Stimulated activated CD8-positive, alpha-beta memory T cell treated with anti-CD3 and anti-CD28 coated beads, Interleukin-4, amount 100 ng/mL, for 48 hours (primary cell): Measurements from ENCODE around the gene KCNN3.
A peak's percentile ranks its signal among the peaks of the same experiment; 100 is the strongest.
"Not testable (repeated sequence)": the region's sequence is repeated elsewhere in the genome, so short reads cannot be mapped to it uniquely, and the experiment has no call there.

Experiments
- DNase-seq: peaks from one replicate; pipeline ENCODE4 v3.0.0-alpha.2; 2020

The KCNN3 gene

GRCh38 chr1:154686507-154686906, 183.6 kb downstream of the KCNN3 start:
- no peak for DNase-seq

GRCh38 chr1:154683820-154684219, 186.3 kb downstream of the KCNN3 start:
- DNase-seq, result no peak

DNA sequence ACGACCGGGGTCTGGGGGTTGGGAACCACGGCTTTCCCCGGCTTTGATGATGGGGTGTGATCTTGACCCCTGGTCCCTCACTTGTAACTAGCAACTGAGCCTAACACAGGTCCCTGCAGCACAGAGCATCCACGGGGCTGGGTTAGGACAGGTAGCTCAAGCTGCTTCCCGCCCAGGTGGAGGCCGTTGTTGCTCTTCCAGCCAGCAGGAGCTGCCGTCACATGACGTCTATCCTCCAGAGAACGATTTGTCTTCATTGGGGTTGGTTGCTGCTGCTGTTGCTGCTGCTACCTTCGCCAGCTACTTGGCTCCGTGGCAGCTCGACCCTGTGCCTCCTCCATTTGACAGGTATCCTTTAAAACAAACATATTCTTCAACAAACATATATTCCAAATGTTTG, 187.8 kb downstream of the KCNN3 start:
- DNase-seq, result no peak

DNA sequence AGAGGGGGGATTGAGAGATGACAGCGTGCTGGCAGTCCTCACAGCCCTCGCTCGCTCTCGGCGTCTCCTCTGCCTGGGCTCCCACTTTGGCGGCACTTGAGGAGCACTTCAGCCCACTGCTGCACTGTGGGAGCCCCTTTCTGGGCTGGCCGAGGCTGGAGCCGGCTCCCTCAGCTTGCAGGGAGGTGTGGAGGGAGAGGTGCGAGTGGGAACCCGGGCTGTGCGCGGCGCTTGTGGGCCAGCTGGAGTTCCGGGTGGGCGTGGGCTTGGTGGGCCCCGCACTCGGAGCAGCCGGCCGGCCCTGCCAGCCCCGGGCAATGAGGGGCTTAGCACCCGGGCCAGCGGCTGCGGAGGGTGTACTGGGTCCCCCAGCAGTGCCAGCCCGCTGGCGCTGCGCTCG, 192.2 kb downstream of the KCNN3 start:
- DNase-seq, result not testable (repeated sequence)

- not testable (repeated sequence) for DNase-seq
These were observed 193.2 kb downstream of the KCNN3 start for GRCh38 chr1:154676847-154677246.

- not testable (repeated sequence) for DNase-seq
These were observed 195.6 kb downstream of the KCNN3 start for GRCh38 chr1:154674456-154674855.

DNA sequence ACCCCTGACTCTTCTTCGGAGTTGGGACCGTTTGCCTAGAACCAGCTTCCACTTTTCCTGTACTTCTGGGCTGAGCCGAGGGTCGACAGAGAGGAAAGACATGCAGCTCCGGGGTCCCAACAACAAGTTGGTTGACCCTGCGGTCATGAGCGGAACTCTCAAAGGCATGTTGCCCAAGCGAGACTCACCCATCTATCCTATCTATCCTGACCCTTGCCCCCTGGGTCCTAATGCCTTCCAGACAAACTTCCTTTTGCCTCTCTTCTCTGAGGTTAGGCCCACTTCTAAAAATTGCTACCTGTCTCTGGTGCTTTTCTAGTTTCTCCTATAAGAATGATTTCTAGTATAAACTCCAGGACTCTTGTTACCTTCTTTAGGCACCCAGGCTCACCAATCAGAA, 197.8 kb downstream of the KCNN3 start:
- not testable (repeated sequence) for DNase-seq

GRCh38 chr1:154671412-154671811, 198.7 kb downstream of the KCNN3 start:
- not testable (repeated sequence) for DNase-seq

DNA sequence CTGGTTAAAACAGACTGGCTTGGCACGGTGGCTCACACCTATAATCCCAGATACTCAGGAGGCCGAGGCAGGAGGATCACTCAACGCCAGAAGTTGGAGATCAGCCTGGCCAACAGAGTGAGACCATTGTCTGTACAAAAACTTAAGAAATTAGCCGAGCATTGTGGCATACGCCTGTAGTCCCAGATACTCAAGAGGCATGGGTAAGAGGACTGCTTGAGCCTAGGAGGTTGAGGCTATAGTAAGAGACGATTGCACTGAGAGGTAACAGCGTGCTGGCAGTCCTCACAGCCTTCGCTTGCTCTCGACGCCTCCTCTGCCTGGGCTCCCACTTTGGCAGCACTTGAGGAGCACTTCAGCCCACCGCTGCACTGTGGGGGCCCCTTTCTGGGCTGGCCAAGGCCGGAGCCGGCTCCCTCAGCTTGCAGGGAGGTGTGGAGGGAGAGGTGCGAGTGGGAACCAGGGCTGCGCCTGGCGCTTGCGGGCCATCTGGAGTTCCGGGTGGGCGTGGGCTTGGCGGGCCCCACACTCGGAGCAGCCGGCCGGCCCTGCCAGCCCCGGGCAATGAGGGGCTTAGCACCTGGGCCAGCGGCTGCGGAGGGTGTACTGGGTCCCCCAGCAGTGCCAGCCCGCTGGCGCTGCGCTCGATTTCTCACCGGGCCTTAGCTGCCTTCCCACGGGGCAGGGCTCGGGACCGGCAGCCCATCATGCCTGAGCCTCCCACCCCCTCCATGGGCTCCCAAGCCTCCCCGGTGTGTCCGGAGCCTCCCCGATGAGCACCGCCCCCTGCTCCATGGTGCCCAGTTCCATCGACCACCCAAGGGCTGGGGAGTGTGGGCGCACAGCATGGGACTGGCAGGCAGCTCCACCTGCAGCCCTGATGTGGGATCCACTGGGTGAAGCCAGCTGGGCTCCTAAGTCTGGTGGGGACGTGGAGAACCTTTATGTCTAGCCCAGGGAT, 199.5 kb downstream of the KCNN3 start:
- DNase-seq, result not testable (repeated sequence)

- peak; percentile 80 for DNase-seq
These were observed 200.4 kb downstream of the KCNN3 start for GRCh38 chr1:154669464-154670282.

DNA sequence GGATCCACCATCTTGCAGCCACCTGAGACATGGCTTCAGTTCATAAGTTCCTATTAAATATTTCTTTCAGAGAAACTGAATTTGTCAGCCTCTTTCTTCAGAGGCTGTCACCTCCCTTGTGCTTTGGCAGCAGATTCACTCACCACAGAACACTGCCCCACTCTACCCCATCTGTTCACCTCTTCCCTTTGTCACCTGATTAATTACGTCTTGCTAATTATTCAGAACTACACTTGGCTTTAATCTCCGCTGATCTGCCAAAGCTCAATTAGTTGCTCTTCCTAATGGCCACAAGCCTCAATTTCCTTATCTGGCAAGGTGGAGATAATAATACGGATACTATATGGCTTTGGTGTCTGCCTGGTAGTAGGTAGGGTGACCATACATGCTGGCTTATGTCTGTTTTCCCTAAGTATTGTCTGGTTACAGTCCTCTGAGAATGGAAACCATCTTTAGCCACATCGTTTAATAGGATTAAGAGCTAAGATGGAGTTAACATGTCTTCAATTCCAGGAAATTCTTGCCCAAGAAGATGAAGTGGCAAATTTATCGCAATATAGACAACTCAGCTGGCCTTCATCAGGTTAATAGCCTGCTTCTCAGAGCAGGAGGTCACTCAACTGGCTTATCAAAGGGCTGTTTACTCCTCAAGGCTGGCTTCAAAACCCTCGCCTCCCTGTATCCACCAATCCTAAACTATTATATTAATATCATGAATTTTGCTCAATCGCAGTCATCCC, 203.9 kb downstream of the KCNN3 start:
- DNase-seq, result no peak

GRCh38 chr1:154664331-154665002, 205.6 kb downstream of the KCNN3 start:
- DNase-seq, result no peak

GRCh38 chr1:154663471-154664060, 206.5 kb downstream of the KCNN3 start:
- no peak for DNase-seq

DNA sequence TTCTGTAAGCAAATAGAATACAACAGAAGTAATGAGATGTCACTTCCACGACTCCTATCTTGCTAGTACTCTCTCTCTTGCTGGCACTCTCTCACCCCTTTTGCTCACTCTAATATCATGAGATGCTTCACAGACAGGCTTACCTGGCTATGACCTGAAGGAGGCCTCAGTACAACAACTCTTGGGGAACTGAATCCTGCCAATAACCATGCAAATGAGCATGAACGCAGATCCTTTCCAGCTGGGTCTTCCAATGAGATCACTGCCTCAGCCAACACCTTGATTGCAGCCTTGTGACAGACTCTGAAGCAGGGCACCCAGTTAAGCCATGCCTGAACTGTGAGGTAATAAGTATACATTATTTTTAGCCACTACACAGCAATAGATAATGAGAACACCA, 209.0 kb downstream of the KCNN3 start:
- DNase-seq, result no peak

DNA sequence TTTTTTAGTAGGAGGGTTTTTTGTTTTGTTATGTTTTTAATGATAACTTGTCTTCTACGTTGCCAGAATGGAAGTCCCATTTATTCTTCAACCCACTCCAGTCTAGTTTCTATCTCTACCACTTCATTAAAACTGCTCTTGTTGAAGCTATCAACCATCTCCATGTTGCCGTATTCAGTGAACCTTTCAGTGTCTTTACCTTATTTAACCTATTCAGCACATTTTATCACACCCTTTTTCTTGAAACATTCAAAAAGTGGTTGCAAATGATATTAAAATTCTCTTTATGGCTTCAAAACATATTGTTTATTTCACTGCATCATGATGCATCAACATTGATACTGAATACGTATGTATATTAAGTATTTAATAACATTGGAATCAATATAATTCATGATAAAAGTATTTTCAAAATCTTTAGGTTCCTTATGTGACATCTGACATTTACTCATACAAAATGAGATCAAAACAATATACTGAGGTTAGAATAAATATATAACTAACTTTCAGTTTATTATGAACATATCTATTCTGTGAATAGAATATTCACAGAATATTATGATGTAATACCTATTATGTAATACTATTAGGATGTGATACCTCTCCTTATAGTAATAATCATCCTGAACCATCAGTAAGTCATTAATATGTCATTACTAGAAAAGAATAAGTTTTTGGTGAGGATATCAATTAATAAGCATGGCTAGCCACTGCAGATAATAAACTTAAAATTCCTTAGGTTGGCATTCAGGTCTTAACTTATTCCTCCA, 210.1 kb downstream of the KCNN3 start:
- no peak for DNase-seq

- DNase-seq, result no peak
These were observed 212.5 kb downstream of the KCNN3 start for GRCh38 chr1:154657556-154657955.

GRCh38 chr1:154652893-154653292, 217.2 kb downstream of the KCNN3 start:
- no peak for DNase-seq
